Osteoblast (primary cell): Measurements from ENCODE around the gene CHRNA3. TPM values are rescaled to one million over a fixed set of nuclear protein-coding genes. Genes with fewer than 3 reads are reported as not detected.

Experiments used
- DNase-seq: peaks from one replicate; pipeline ENCODE4 v3.0.0; 2011; ENCODE audit warnings: low spot score, mixed read lengths; ENCODE audit not compliant: insufficient read length; ENCODE audit errors: missing footprints
- H2AFZ ChIP-seq: 2 replicates; pipeline ENCODE4 v1.6.0; 2011; ENCODE audit warnings: mild to moderate bottlenecking, low read length
- H3K27ac ChIP-seq: 2 replicates; pipeline ENCODE4 v1.5.1; 2011; ENCODE audit warnings: mild to moderate bottlenecking, low read depth, low read length, moderate library complexity
- H3K27me3 ChIP-seq: 2 replicates; pipeline ENCODE4 v1.6.0; 2012; ENCODE audit warnings: mild to moderate bottlenecking, control low read depth, inconsistent platforms, low read length, moderate library complexity; ENCODE audit not compliant: insufficient read depth
- H3K36me3 ChIP-seq: 2 replicates; pipeline ENCODE4 v1.5.1; 2011; ENCODE audit warnings: mild to moderate bottlenecking, low read length, control low read depth, moderate library complexity; ENCODE audit not compliant: insufficient read depth
- H3K4me1 ChIP-seq: 2 replicates; pipeline ENCODE4 v1.5.1; 2011; ENCODE audit warnings: mild to moderate bottlenecking, low read length, control low read depth, moderate library complexity; ENCODE audit not compliant: insufficient read depth
- H3K4me2 ChIP-seq: 2 replicates; pipeline ENCODE4 v1.6.0; 2011; ENCODE audit warnings: mild to moderate bottlenecking, low read length; ENCODE audit not compliant: insufficient read depth
- H3K4me3 ChIP-seq: fragments of 200-600 bp; sonication (generic); 3 replicates; pipeline ENCODE4 v1.5.1; 2012; ENCODE audit warnings: mild to moderate bottlenecking, low read length, inconsistent platforms; ENCODE audit not compliant: insufficient read depth
- H3K79me2 ChIP-seq: 2 replicates; pipeline ENCODE4 v1.6.0; 2012; ENCODE audit warnings: mild to moderate bottlenecking, low read length, control low read depth, inconsistent platforms; ENCODE audit not compliant: insufficient read depth
- H3K9me3 ChIP-seq: 2 replicates; pipeline ENCODE4 v1.5.1; 2011; ENCODE audit warnings: low read depth, low read length, control low read depth
- H4K20me1 ChIP-seq: 2 replicates; pipeline ENCODE4 v1.6.0; 2012; ENCODE audit warnings: mild to moderate bottlenecking, low read length, control low read depth; ENCODE audit not compliant: insufficient read depth
- total RNA-seq: library from RNA; depleted of rRNA; stranded (reverse); fragments of >200 nt; gene quantifications from 2 replicates; pipeline ENCODE4 v1.2.3, GENCODE V29; 2012
- TF ChIP-seq, protein P1 (sequence below): IDR thresholded peaks from 2 replicates; pipeline ENCODE4 v1.5.1; 2011; ENCODE audit warnings: mild to moderate bottlenecking, low read depth, low read length, moderate library complexity; ENCODE audit errors: extremely low read depth

The CHRNA3 gene
- total RNA-seq, 1 donor = not detected

- Histone ChIP-seq H3K27me3 (no peaks in the 10 kb centered on the region), H3K79me2 (no peaks in the 10 kb centered on the region), H4K20me1 (no peaks in the 10 kb centered on the region), H3K27ac (no peak overlapping the region), H3K9me3 (no peaks in the 10 kb centered on the region), H2AFZ (no peak overlapping the region), H3K4me1 (no peaks in the 10 kb centered on the region), H3K4me3 (no peak overlapping the region), H3K36me3 (no peaks in the 10 kb centered on the region), H3K4me2 (no peak overlapping the region)
- TF ChIP-seq, protein P1, sequence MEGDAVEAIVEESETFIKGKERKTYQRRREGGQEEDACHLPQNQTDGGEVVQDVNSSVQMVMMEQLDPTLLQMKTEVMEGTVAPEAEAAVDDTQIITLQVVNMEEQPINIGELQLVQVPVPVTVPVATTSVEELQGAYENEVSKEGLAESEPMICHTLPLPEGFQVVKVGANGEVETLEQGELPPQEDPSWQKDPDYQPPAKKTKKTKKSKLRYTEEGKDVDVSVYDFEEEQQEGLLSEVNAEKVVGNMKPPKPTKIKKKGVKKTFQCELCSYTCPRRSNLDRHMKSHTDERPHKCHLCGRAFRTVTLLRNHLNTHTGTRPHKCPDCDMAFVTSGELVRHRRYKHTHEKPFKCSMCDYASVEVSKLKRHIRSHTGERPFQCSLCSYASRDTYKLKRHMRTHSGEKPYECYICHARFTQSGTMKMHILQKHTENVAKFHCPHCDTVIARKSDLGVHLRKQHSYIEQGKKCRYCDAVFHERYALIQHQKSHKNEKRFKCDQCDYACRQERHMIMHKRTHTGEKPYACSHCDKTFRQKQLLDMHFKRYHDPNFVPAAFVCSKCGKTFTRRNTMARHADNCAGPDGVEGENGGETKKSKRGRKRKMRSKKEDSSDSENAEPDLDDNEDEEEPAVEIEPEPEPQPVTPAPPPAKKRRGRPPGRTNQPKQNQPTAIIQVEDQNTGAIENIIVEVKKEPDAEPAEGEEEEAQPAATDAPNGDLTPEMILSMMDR = no peak
- DNase-seq = no peak
These were observed 21.6 kb downstream of the CHRNA3 start for GRCh38 chr15:78599189-78599588.

DNA sequence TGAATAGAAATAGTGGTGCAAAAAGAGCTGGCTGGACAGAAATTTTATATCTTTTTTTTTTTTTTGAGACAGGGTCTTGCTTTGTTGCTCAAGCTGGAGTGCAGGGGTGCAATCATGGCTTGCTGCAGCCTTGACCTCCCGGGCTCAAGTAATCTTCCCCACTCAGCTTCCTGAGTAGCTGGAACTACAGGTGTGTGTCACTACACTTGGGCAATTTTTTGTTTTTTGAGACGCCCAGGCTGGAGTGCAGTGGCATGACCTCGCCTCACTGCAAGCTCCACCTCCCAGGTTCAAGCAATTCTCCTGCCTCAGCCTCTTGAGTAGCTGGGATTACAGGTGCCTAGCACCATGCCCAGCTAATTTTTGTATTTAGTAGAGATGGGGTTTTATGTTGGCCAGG lies 22.4 kb downstream of the CHRNA3 start:
- TF ChIP-seq, protein P1 = no peak
- no peak for DNase-seq
- no peaks in the 10 kb centered on the region for H3K9me3 ChIP-seq
- H3K36me3 ChIP-seq = no peaks in the 10 kb centered on the region
- H3K27me3 ChIP-seq = no peaks in the 10 kb centered on the region
- H3K4me1 ChIP-seq = no peaks in the 10 kb centered on the region
- no peaks in the 10 kb centered on the region for H3K79me2 ChIP-seq
- no peak overlapping the region for H3K27ac ChIP-seq
- no peak overlapping the region for H3K4me2 ChIP-seq
- no peak overlapping the region for H3K4me3 ChIP-seq
- H2AFZ ChIP-seq = no peak overlapping the region
- H4K20me1 ChIP-seq = no peaks in the 10 kb centered on the region

GRCh38 chr15:78597583-78597982 lies 23.2 kb downstream of the CHRNA3 start:
- Histone ChIP-seq H3K4me1 (no peaks in the 10 kb centered on the region), H3K4me2 (no peak overlapping the region), H3K27me3 (no peaks in the 10 kb centered on the region), H4K20me1 (no peaks in the 10 kb centered on the region), H3K4me3 (no peak overlapping the region), H2AFZ (no peak overlapping the region), H3K9me3 (no peaks in the 10 kb centered on the region), H3K27ac (no peak overlapping the region), H3K79me2 (no peaks in the 10 kb centered on the region), H3K36me3 (no peaks in the 10 kb centered on the region)
- DNase-seq = no peak
- TF ChIP-seq, protein P1 = no peak

DNA sequence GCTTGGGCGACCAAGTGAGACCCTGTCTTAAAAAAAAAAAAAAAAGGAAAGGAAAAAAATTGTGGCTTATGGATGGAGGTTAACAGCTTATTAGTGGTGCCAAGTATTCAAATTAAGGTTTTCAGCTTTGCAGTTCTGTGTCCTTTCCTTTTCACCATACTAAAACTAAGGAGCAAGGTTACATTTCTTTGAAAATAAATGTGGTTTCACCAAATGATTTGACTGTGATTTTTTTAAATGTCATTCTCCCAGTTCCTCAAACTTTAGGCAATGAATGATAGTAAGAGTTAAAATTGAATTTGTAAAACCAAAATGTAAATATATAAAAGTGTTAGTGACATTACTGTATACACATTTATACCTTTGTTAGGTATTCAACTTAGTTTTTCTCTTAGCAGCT lies 45.9 kb downstream of the CHRNA3 start:
- H3K27ac ChIP-seq = no peak overlapping the region
- no peaks in the 10 kb centered on the region for H3K79me2 ChIP-seq
- TF ChIP-seq, protein P1 = no peak
- no peak for DNase-seq
- H3K4me2 ChIP-seq = no peak overlapping the region
- no peaks in the 10 kb centered on the region for H3K9me3 ChIP-seq
- H4K20me1 ChIP-seq = no peaks in the 10 kb centered on the region
- peaks cover 3% of the 10 kb centered on the region for H3K27me3 ChIP-seq
- H3K36me3 ChIP-seq = no peaks in the 10 kb centered on the region
- no peak overlapping the region for H2AFZ ChIP-seq
- no peaks in the 10 kb centered on the region for H3K4me1 ChIP-seq
- no peak overlapping the region for H3K4me3 ChIP-seq
